HG02798 (cell line): ENCODE data around the gene PMFBP1.
"Not testable (repeated sequence)": the region's sequence is repeated elsewhere in the genome, so short reads cannot be mapped to it uniquely, and the experiment has no call there.

Experiments
- ATAC-seq: cut with Tn5 transposase; IDR thresholded peaks from one replicate; pipeline ENCODE4 v1.9.1; 2021; ENCODE audit warnings: mild to moderate bottlenecking; ENCODE audit not compliant: unreplicated experiment, poor library complexity

The PMFBP1 gene

GRCh38 chr16:72109300-72109699, 62.7 kb downstream of the PMFBP1 start:
- ATAC-seq: no peak

GRCh38 chr16:72108353-72109102, 63.4 kb downstream of the PMFBP1 start:
- ATAC-seq: no peak

GRCh38 chr16:72107371-72107770, 64.6 kb downstream of the PMFBP1 start:
- ATAC-seq: no peak

GRCh38 chr16:72105978-72106377, 66.0 kb downstream of the PMFBP1 start:
- ATAC-seq: no peak

DNA sequence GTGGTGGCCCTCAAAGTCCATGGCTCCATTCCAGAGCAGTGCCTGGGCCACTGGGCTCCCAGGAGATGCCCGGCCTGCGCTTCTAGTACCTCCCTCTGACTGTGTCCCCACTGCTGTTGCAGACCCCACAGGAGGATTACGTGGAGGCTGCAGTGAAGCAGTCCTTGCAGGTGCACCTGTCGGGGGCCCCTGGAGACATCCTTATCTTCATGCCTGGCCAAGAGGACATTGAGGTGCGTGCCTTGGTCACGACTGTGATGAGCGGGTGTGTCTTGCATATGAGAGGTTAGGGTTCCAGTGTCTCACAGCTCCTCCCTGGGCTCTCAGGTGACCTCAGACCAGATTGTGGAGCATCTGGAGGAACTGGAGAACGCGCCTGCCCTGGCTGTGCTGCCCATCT, 67.0 kb downstream of the PMFBP1 start:
- no peak for ATAC-seq

DNA sequence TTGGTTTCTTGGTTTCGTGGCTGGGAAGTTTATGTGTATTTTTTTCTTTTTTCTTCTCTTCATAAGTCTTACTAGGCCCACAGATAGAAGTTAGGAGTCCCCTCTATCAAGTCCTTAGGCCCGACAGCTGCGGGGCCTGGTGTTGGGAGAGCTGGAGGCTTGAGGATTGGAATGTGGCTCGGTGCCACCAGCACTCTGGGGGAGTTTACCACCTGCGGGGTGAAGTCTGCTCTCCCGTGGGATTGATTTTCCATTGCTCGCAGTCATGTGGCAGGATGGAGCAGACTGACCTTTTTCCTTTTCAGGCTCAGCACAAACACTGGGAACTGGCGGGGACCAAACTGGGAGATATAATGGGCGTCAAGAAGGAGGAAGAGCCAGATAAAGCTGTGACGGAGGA, 70.8 kb downstream of the PMFBP1 start:
- ATAC-seq: no peak

- peak; percentile 83 for ATAC-seq
These were observed 72.6 kb downstream of the PMFBP1 start for GRCh38 chr16:72099377-72099818.

GRCh38 chr16:72098936-72099335, 73.0 kb downstream of the PMFBP1 start:
- no peak for ATAC-seq

GRCh38 chr16:72094266-72094610, 77.7 kb downstream of the PMFBP1 start:
- no peak for ATAC-seq

- peak; percentile 98 for ATAC-seq
These were observed 78.3 kb downstream of the PMFBP1 start, which contains the start of the genes DHX38 and TXNL4B for GRCh38 chr16:72093448-72094265. TSS of gene DHX38 (plus strand) at chr16:72093847. CDS start at chr16:72096158, 2,311 bp downstream. TSS of gene TXNL4B (minus strand) at chr16:72093620. CDS start at chr16:72090749, 2,871 bp downstream.

DNA sequence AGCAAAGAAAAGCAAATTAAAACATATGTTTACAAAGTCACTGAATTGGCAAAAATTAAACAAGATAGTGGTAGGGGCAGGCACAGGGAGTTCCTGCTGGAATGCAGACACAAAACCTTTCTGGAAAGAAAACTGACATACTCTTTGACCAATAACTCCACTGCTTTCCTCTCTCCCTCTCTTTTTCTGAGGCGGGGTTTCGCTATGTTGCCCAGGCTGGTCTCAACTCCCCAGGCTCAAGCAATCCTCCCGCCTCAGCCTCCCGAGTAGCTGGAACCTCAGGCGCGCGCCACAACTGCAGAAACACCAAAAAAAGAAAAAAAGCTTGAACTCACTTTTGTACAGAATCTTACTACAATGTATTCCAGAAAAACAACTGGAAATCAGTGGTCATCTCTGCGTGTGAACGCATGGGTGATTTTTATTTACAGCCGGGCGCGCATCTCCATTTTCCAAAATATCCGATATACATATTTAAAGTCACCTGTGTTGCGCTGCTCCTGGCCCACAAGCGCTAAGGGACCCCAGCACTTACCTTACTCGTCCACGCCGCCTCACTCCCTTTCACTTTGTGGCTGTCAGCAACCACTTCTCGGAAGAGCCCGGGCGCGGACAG, 79.0 kb downstream of the PMFBP1 start:
- ATAC-seq: no peak

- no peak for ATAC-seq
These were observed 80.7 kb downstream of the PMFBP1 start for GRCh38 chr16:72091217-72091616.

- no peak for ATAC-seq
These were observed 87.0 kb downstream of the PMFBP1 start for GRCh38 chr16:72085002-72085401.

DNA sequence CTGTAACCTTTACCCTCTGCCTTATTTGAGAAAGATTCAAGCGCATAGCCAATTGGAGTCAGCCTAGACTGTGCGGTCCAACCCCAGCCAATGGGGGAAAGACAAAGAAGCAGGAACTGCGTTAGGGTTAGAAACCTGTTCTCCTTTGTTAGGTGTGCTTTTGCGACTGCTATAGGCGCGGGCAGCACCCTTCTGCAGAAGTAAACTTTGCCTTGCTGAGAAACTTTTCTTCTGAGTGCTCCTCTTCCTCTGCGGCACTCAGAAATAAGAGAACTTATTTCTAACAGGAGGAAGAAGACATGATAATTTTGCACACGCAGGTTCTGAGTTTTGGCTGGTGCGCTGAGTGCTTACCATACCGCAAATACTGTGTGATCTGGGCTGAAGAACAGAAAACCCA, 87.5 kb downstream of the PMFBP1 start:
- no peak for ATAC-seq

- no peak for ATAC-seq
These were observed 88.1 kb downstream of the PMFBP1 start for GRCh38 chr16:72083778-72084404.

GRCh38 chr16:72076991-72077706, 94.8 kb downstream of the PMFBP1 start:
- ATAC-seq: not testable (repeated sequence)

GRCh38 chr16:72075067-72075466, 96.9 kb downstream of the PMFBP1 start:
- ATAC-seq: not testable (repeated sequence)

- ATAC-seq: no peak
These were observed 98.3 kb downstream of the PMFBP1 start for GRCh38 chr16:72073560-72074230.
